GM19043 (cell line): ENCODE data around the gene ARHGAP24.
A peak's percentile ranks its signal among the peaks of the same experiment; 100 is the strongest.

Experiments
- ATAC-seq: cut with Tn5 transposase; IDR thresholded peaks from one replicate; pipeline ENCODE4 v1.9.1; 2021; ENCODE audit warnings: low read depth; ENCODE audit not compliant: unreplicated experiment

The ARHGAP24 gene

DNA sequence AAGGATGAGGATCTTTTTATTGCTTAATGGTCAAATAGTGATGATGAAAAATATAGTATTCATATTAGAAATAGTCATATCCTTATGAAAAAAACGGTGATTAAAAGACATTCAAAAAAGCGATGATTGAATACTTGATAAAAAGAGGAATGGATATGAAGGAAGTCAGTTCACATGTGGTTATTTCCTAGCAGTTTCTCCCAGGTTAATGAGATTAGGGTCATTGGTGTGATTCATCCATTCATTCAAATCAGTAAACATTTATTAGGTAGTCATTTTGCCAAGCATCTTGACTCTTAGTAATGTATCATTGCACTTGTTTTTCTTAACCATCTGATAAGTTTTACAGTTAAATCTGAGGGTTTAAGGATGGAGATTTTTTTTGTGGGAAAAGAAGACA lies 294.1 kb downstream of the ARHGAP24 start:
- ATAC-seq = no peak

GRCh38 chr4:85772470-85772869 lies 297.5 kb downstream of the ARHGAP24 start:
- no peak for ATAC-seq

- ATAC-seq = no peak
Measured at GRCh38 chr4:85773372-85773771, 298.4 kb downstream of the ARHGAP24 start.

DNA sequence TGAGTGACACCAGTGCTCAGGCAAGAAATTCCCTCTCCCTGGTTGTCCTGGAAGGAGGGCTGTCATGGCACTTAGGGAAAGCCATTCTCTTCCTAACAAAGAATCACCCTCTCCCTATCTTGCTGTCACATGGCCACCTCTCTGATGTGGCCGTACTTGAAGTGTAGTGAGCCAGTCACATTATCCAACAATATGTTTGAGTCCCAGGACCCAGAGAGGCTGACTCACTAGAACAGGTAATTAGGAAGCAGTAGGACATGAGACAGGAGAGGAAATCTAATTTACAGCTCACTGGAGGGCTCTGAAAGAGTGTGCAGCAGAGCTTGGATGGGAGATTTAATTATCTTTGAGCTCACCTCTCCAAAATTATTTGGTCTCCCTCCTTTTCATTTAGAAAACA lies 299.1 kb downstream of the ARHGAP24 start:
- ATAC-seq = no peak

DNA sequence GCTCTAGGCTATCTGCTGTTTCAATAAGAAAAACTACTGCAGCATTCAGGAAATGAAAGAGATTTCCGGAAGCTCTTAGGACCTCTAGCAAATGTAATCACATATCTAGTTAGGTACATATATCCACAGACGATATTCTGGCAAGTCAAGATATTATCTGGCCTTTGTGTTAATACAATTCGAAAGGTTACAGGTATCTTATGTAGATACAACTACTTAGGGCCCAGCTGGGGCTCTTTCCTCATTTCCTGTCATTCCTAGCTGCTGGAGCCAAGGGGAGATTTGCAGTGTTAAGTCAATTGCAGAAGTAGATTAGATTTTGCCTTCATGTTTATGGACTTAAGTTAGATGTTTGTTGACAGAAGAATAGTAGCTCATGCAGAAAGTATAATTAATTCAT lies 299.5 kb downstream of the ARHGAP24 start:
- ATAC-seq = no peak

DNA sequence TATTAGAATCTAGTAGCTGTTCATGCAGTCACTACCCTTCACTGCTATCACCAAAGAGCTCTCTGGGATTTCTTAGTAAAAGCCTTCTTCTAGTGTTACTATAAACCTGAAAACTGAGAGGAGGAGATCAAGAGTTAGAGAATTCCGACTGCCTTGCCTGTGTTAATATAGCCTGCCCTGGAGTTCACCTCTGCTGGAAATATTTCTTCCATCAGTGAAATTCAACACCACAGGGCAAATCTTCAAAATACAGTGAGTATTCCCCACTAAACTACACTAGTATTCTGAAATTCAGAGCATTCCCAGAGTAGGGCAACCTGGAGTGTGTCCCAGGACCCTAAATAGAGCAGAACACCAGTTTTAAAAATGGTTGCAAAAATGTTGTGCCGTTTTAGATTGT lies 301.1 kb downstream of the ARHGAP24 start:
- ATAC-seq = no peak

DNA sequence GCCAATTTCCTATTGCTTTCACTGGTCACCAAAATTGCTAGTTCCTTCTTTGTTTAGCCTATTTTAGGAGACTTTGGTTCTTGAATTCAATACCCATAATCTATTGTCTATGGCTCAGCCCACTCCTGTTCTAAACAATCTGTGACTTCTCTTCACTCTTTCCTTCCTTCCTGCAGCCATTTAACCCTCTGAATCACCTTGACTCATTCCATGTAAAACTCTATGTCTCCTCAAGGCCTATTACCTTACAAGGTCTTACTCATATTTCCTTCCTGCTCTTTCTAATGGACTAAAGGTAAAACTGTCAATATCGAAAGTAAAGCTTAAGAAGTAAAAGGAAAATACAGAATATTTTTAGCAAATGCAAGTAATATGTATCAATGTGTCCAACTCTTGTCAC lies 301.6 kb downstream of the ARHGAP24 start:
- ATAC-seq = no peak

GRCh38 chr4:85777908-85778631 lies 303.1 kb downstream of the ARHGAP24 start:
- ATAC-seq = peak; percentile 77

DNA sequence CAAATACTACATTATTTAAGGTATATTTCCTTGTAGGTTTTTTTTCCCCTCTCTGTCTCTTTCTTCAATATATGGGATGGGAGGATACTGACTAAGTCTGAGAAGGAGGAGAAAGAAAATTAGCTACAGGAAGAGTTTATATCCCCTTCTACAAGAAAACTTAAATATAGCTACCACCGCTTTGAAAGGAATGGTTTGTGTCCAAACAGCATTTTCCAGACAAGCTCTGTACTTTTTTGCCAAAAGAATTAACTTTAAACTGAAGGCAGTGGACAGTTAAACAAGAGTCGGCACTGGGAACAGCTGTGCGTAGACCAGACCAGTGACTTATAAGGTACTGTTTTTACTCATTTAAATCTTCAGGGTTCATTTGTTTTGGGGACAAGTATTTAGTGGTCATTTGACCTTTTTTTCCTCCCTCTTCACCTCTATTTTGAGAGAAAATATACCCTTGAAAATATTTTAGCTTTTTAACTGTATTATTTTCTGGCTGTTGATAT lies 303.7 kb downstream of the ARHGAP24 start:
- ATAC-seq = peak; percentile 68

DNA sequence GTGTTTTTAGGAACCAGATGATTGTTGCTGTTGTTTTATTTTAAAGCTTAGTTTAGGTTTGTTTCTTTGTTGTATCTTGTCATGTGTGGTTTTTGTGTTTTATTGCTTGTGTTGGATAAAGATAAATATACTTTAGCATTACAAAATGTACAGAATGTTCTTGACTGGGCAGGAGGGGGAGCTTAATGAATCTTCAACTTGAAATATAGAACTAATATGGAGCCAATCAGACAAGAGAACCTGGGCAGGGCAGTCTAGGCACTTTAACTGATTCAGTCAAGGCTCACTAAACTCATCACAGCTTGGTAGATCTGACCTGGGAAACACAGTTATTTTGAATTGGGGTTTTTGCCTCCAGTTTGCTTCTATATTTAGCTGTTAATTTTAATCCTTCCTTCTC lies 304.2 kb downstream of the ARHGAP24 start:
- peak; percentile 19 for ATAC-seq

GRCh38 chr4:85780664-85781063 lies 305.7 kb downstream of the ARHGAP24 start:
- ATAC-seq = no peak

DNA sequence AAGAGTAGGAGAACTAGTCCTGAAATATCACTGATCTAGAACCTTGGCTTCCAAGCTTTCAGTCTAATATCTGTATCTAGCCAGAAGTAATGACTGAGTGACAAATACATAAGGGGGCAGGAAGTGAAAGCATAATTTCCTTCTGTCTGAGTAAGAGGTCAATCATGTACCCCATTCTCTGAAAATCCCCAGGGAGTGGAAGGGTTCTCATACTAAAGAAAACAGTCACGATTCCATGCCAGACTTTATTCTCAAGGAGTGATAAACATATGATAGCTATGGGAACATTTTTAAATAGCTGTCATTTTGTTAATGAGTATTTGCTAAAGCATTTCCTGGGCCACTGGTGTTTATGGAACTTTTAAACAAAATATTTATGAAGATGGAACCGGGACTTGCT lies 308.5 kb downstream of the ARHGAP24 start:
- ATAC-seq = peak; percentile 24

- ATAC-seq = no peak
Measured at GRCh38 chr4:85783900-85784299, 308.9 kb downstream of the ARHGAP24 start.

- no peak for ATAC-seq
Measured at GRCh38 chr4:85784348-85784747, 309.4 kb downstream of the ARHGAP24 start.

GRCh38 chr4:85784947-85785346 lies 310.0 kb downstream of the ARHGAP24 start:
- ATAC-seq = peak; percentile 54

GRCh38 chr4:85787133-85787532 lies 312.2 kb downstream of the ARHGAP24 start:
- no peak for ATAC-seq

- no peak for ATAC-seq
Measured at GRCh38 chr4:85788604-85789003, 313.7 kb downstream of the ARHGAP24 start.

- no peak for ATAC-seq
Measured at GRCh38 chr4:85789241-85789640, 314.3 kb downstream of the ARHGAP24 start.

DNA sequence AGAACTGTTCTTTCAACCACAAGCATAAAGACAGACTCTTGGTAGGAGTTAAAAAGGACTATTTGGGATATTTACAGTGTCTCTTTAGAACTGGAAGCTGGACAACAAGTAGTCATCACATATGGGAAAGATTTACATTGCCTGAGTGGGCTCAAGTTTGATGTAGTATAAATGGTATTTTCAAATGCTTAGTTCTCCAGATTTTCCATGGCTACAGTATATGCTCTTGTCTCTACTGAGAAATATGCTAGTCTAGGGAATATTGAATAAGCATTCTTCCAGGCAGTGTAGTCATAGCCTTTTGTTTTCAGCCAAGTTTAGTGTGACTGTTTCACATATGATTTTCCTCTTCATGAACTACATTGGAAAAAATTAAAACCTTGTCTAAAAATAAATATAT lies 315.6 kb downstream of the ARHGAP24 start:
- ATAC-seq = no peak

DNA sequence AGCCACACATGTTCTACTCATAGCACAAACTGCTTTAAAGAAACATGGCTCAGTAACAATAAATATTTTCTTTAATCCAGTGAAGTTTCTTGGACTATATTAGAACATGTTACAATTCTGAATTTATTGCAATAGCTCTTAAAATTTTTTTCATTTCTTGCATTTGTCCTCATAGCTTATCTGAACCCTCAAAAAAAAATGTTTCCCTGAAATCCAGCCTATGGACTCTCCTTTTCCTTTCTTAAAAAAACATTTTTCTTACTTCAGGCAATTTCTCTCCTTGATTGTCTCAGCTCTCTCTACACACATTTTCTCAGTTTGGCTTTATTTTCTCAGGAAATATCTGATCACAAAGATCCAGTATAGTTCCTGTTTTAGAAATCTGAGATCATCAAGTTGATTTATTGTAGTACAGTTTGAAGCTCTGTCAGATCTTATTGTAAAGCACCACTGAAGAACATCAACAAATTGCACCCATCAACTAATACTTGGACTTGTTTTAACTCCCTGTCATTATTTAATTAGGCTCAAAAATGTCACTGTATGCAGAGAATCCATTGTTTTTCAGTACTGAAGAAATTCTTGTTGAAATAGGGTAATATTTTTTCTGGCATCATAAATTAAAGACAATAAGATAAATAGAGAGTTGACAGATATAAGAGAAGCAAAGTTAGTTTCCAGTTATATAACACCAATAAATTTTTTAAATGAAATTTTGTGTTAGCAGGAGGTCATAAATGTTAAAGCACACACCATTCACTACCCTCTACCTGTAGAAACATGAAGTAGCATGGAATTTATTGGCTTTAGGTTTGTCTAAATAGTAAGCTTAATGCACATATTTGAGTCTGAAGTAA lies 317.7 kb downstream of the ARHGAP24 start:
- no peak for ATAC-seq

DNA sequence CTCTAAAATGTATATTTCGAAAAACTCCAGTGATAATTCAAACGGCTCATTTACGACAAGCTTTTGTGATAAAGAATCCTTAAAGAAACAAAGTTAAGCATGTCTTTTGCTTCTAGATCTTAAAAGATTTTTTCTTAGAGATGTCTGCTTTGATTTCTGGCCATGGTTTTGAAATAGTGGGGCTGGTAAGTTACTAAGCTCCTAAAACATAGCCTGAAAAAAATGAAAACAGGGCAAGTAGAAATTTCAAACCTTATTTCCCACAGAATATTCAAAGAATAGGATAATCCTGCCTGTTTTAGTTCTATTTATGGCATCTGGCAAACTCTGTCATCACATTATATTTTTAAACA lies 318.3 kb downstream of the ARHGAP24 start:
- no peak for ATAC-seq
